NCI-H526 treated with DMSO at 0.1 percent for 48 hours (cell line): Measurements from ENCODE around the gene DOCK1.

Experiments used
- DNase-seq: peaks from one replicate; lab custom pipeline; 2025; lab: John Stamatoyannopoulos, UW

DOCK1 gene

DNA sequence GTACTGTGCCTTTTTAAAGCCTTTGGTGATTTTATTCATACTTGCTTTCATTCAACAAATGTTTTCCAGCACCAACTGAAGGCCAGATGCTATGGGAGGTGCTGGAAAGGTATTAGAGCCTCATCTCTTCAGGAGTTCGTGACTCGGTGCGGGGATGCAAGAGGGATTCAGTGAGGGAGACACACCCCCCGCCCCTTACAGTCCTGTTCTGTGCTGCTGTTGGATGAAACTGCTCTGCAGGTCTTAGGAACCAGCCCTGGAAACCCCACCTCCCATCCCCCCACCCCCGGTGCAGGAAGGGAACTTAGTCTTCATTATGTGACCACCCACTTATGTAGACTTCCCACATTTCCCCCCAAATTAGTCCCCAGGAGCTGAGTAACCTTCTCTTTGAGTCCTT, 180.7 kb downstream of the DOCK1 start:
- DNase-seq = no peak

DNA sequence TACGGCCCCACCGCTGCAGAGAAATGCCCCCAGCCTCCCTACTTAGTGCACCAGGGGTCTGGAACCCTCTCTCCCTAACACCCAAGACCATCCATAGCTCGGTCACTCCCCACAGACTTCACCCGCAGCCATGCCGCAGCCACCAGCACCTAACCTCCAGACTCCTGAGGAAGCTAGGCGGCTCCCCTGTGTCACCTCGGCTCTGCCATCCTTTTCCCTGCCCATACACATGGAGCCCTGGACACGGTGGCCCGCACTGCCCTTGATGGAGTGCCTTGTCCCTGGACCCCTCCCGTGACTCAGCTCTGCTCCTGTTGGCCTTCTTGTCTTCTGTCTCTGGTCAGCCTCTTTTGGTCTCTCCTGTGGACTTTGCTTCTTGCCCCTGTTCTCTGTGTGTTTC, 183.7 kb downstream of the DOCK1 start:
- no peak for DNase-seq

DNA sequence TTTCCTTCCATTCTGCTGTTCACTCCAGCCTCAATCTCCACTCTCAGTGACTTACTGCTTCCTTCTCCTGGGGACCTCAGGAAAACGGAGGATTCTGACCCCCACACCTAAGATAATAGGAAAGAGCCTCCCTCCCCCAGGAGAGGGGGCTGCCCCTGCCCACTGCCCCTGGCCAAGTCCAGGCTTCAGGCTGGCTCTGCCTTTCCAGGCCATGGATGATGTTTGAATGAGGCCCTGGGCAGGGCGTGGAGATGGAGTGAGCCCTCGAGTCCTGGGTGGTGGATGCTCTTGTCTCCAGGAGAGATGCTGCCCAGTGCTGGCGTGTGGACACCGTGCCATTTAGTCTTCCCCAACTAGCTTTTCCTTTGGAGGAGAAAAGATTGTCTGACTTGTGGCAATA, 184.2 kb downstream of the DOCK1 start:
- DNase-seq = no peak

DNA sequence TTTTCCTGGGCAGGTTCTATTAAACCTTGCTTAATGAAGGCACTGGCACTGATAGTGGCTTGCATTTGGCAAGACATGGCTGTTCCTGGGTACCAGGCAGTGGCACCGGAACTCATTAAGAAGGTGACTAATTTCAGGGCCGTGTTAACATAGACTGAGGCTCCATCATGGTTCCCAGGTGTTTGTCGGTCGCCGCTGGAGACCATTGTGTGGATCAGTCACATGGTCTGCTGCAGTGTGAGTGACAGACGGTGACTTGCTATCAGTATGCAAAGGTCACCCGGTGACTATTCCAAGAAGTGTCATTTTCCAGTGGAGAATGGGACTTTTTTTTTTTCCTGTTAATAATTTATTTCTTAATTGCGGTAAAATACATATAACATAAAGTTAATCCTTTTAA, 184.9 kb downstream of the DOCK1 start:
- no peak for DNase-seq

DNA sequence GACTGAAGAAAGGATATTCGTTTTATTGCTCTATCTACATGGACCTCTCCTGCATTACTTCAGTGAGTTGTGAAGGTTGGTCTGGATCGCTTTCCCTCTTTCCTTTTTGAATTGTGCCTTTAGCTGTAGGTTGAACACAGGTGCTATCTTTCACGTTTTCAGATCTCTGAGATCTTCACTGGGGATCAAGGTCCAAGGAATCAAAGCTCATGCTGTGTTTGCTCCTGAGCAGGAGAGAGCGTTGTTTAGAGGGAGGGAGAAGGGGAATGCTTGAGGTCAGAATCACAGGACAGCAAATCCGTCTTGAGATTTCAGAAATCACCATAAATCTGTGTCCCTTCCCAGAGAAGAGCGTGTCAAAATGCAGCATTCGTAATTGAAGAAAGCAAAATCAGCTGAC, 186.1 kb downstream of the DOCK1 start:
- no peak for DNase-seq

DNA sequence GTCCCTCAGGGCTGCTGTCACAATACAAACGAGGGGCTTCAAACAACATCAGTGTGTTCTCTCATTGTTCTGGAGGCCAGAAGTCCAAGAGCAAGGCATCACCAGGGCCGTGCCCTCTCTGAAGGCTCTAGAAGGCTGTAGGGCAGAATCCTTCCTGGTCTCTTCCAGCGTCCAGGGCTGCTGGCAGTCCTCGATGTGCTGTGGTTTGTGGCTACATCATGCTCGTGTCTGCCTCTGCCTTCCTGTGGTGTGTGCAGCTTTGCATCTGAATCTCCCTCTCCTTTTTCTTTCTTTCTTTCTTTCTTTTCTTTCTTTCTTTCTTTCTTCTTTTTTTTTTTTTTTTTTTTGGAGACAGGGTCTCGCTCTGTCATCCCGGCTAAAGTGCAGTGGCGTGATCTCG, 187.7 kb downstream of the DOCK1 start:
- DNase-seq = no peak

DNA sequence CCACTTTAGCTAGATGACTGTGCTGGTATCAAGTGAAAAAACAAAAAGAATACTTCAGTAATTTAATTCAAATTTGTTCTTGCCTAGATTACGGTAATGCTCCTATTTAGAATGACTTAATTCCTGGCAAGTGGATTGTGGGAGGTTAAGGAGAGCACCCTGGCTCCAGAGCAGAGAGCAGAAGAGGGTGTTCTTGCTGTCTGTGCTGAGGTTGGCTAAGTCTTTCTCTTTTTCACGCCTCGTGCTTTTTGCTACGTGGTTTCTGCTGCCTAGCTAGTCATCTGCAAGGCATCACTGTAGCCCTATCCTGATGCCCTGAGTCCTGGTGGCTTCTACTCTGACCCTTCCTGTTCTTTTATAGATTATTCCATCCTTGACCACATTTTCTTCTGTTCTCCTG, 189.8 kb downstream of the DOCK1 start:
- no peak for DNase-seq

DNA sequence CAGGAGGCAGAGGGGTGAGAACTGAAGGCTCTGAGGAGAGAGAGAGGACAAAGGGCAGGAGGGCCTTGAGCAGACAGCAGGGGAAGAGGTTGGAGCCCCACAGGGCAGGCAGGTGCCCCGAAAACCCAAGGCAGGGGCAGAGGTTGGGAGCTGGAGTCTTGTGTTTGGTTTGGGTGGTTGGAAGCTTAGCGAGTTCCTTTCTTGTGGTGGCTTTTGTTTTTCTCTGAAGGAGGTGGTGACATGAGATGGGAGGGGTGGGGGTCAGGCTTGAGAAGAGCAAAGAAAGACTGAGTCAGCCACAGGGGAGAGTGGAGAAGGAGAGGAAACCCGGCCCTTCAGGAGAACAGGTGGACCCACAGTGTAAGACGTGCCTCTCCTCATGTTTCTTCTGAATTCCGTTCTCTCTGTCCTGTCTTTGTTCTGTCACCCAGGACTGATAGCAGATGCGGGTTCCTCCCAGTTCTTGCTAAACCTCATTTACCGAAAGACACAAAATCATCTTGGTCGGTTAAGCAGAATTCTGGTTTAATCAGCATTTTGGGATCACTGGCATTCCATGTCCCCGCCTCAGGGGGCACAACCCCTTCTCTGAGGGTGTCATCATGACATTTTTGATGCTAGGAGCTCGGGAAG, 195.9 kb downstream of the DOCK1 start:
- DNase-seq = no peak

DNA sequence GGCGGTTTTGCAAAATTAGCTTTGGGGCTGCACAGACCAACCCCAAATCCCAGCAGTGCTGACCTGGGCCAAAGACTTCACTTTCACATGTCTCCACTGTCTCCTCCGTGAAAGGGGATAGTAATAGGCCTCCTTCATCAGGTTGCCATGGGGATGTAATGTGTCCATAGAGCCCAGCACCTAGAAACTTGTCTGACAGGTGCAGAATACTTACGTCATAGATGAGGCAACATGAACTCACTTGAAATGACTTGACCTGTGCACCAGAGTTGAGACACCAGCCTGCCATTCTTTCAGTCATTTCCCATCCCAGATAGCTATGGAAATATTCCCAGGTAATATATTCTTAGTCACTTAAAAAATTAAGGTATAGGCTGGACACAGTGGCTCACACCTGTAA, 196.9 kb downstream of the DOCK1 start:
- no peak for DNase-seq

DNA sequence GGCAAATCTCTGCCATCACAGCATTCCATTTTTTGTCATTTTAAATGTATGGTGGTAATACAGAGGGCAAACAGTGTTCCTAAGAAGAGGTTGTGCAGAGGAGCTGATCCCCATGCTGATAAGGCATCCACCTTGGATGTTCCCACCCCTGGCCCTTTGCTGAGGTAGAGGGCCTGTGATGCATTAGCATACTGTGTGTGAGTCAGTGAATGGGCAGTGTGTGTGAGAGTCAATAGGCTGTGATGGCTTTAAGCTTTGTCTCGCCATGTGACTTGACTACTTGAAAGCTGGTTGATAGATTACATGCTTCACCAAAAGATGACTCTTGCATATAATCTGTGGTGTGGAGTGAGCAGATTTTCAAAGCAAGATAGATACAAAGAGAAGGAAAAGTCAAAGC, 209.9 kb downstream of the DOCK1 start:
- no peak for DNase-seq

DNA sequence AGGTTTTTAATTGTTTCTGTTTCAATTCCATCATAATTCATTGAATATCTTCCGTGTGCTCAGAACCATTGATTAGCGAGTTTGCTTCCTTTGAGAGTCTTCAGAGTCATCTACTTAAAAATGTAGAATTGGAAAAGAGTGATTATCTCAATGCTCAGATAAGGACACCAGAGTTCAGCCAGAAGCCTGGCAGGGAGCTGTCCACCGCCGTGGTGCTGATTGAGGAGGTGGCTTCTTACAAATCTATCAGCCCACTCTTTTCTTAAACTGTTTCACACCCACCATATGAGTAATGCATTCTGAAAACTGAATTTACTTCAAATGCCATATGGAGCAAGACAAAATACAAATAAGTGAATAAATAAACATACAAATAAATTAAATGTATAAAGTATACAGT, 211.9 kb downstream of the DOCK1 start:
- DNase-seq = no peak

DNA sequence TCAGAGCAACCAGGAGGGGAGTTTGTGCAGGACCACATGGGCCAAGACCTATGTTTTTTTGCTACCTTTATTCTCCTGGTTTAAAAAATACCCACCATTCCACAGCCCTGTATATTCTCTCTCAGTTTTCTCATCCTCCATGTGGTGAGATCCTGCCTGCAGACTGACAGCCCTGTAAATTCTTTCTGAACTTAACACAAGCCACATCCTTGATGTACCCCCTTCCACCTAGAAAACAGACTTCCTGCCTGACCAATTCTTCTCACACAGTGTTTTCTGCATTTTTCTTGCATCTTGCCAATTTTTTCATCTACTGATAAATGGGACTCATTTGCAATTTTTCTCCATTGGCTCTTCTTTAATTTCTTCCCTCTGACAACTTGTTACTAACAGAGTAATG, 212.8 kb downstream of the DOCK1 start:
- DNase-seq = no peak

DNA sequence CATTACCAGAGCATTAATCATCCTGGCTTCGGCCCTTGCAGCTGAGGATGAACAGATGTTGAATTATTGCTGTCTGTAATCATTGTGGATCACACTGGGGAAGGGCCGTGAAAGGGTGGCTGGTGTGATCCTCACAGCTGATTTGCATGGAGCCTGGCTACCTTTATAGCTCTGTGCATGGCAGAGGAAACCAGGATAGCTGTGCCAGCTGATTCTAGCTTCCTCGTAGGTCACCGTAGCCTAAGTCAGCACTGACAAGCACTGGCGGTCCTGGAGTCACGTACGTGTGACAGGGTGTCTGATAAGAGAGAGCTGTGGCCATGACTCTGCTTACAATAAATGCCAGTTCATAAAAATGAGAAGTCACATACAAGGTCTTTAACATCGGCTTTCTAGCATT, 214.7 kb downstream of the DOCK1 start:
- DNase-seq = peak; percentile 42

DNA sequence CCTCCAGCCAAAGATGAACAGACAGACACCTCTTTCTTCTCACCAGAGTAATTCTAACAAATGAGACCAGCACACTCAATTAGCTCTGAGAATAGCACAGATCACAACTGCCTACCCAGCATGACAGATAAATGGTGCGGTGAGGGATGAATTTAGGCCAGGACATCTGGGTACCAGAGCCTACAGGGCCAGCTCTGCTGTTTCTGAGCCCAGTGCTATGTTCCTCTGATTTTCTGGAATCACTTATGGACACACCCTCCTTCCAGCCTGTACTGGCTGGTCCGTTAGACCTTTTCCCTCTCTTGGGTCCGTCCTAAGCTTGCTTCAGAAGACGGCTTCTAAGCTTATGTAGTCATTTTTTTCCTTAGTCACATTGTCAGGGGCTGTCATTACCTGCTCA, 217.6 kb downstream of the DOCK1 start:
- DNase-seq = no peak

DNA sequence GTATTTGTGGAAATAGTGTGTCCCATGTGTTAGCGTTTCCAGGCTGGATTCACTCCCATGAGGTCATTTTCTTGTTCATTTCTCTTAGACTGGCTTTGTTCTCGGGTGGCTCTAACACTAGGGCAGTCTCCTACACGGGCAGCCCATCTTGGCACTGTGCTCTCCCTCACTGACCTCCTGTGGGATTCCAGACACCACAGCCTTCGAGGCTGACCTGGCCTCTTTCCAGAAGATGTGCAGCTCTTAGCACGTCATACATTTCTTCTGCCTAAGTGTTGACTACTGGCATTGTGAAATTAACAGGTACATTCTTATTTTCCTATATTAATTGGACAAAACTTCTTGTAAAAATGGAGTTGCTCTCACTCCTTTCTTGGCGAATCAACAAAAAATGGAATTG, 218.4 kb downstream of the DOCK1 start:
- DNase-seq = no peak

DNA sequence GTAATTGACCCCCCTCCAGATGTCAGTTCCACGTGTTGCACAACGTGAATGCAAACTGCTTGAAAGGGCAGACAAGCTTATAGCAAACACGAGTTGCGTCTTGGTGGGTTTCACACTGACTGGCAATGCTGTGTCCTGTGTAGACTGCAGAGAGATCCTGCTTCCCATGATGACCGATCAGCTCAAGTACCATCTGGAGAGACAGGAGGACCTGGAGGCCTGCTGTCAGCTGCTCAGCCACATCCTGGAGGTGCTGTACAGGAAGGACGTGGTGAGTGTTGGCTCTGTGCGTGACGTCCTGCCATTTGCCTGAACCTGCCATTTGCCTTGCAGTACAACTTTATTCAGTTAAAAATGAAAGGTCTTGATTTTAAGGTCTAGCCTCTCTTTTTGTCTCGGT, 220.1 kb downstream of the DOCK1 start:
- DNase-seq = no peak

DNA sequence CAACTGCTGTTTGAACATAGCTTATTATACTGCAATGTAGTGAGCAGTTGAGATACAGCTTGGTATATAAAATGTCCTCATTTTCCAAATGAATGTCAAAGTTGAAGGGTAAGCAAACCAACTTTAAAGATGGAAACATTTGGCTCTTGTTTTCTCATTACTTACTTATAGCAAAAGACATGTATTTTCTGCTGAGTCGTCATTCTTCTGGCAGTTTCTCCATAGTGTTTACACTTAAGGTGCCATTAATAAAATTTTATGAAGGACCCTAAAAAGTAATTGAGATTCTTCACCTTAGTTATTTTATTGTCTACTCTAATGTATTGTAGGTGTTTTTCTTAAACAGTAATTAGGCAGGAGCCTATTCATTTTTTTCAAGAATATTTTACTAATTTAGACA, 222.6 kb downstream of the DOCK1 start:
- DNase-seq = no peak

DNA sequence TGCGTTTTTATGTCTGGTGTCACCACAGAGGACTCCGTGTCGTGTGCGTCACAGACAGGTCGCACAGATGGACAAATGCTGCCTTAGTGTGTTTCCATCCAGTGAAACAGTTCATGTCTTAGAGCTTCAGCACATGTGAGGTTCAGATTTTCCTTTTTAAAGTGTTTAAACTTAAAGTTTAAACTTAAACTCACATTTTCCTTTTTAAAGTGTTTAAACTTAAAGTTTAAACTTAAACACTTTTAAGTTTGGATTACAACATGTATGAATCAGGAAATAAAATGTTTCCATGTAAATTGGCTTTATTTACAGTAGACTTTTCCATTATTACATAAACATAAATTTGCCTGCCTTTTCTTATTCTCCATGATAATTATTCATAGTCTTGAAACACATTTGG, 223.9 kb downstream of the DOCK1 start:
- no peak for DNase-seq

DNA sequence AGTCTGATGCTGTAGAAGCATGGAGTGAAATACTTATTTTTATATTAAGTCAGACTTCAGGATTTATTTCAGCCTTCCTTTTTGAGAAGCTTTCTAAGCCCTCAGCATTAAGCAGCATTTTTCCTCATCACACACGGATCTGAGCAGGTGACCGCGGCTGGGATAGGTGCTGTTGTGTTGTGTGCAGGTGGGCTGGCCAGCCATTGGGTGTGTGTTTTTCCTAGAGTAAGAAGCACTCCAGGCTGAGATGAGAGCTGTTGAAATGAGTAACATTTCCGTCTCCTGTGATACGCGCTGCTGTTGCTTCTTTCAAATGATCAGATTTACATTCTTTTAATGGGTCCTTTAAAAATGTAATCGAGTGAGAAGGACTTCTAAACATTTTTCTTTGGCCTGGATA, 227.2 kb downstream of the DOCK1 start:
- DNase-seq = no peak

DNA sequence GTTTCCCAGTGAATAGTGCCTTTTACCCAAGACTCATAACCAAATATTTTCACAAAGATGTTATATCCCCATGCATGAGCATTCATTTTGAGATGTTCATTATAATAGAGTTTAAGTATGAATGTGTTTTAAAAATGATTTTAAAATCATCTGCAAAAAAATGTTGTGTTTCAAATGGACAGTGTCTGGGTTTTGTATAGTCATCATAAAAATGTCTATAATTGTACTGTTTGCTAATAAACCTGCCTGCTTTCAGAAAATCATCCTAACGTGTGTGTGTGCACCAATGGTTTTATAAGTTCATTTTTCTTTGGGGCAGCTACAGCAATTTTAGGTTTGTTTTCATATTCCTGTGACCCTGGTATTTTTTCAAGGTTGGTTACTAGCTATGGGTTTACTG, 228.0 kb downstream of the DOCK1 start:
- DNase-seq = no peak

DNA sequence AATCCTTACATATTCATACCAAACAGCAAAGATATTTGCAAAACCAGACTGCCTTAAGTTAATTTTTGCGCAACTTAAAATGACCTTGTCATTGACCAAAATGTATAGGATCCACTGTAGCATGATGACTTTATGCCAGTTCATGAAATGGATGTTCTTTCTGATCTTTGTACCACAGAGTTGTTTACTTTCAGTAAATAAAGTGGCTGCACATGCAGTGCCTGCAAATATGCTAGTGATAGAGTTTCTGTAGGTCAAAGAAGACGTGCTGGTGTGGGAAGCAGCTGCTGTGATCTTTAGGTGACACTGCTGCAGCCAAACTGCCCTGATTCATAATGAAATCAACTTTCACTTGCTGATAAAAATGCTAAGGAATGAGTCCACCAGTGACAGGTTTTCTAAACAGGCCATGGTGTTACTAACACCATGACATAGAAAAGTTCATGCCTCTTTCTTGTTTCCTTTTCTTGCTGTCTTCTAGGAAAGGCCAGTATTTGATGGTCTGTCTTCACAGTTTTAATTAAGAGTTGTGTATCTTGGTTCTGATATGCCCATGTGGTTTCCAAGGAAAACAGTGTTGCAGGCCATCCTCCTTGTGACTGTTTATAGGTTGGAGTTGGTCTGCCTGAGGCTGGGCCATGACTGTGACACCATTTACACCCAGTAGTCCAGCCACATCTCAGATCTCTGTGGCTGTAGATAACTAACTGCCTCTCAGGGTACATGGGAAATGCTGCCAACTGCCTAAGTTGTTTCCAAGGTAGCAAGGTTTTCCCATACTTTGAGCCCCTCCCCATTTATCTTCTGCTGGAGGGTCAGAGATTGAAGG, 228.7 kb downstream of the DOCK1 start:
- no peak for DNase-seq

DNA sequence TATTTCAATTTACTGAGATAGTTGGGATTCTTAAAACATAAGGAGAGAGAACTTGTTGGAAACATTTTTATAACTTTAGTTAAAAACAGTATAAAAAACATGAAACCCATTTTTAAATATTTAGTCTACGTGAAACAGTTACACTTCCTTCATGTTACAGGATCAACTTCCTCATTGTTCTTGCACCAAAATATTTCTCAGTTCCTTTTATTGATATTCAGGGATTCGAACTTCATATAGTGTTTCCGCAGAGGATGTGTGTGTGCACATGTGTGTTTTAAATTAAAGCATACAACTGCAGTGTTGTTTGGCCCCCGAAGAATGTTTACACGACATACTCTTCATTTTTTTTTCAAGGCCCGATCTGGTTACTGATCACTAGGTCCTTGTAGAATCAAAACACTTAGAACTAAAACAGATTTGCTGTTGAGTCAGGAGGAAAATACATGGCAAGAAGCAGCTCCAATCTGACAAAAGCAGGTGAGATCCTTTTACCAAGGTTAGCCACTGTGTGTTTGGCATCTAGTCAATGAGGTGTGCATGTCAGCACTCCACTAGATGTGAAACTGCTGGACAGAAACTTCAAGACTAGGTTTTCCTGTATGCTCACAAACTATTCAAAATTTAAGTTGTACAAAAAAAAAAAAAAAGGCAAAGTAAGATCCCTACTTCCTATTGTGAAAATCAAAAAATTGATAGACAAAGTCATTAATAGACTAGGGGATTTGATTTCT, 230.8 kb downstream of the DOCK1 start:
- no peak for DNase-seq

DNA sequence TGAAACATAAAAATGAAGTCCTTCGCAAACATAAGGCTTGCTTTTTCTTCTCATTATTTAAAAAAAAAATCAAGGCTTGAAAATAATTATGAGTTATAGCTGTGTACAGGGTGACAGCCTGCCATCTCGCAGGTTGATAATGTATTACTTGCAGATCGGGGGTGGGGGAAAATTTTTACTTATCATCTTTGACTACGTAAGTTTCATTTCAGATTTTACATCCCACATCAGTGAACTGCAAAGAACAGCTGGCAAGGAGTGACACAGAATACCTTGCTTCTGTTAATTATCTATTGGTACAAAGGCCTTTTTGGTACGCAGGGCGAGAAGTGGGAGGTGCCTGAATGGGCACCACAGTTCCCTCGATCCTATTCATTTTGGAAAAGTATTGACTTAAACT, 232.2 kb downstream of the DOCK1 start:
- no peak for DNase-seq
